ENCODE measurements around the gene DHRSX. TPM values are rescaled to one million over a fixed set of nuclear protein-coding genes. Genes with fewer than 3 reads are reported as not detected.

Gene DHRSX
- total RNA-seq, 3 donors from 2014 or later: 24.3 to 39.0 (median 29.2) TPM

GRCh38 chrX:2439613-2440012 is 61.2 kb downstream of the DHRSX start:
- H3K27me3 ChIP-seq: no peaks in the 10 kb centered on the region
- H3K27ac ChIP-seq: no peak overlapping the region
- intact Hi-C loops (cut with DNase I; ENCODE audit: low total_unique reads): no loop called here
- H3K4me3 ChIP-seq: no peak overlapping the region
- no peak for DNase-seq (ENCODE audit: low spot score in 2 of 2)
- TF ChIP-seq POLR2AphosphoS5 (IDR thresholded peaks at IDR 0.05): no peak
- TF ChIP-seq CTCF (IDR thresholded peaks at IDR 0.05): no peak
- TF ChIP-seq POLR2A (IDR thresholded peaks at IDR 0.05): no peak
- peaks cover 0 to 8% of the 10 kb centered on the region in 2 donors for H3K9me3 ChIP-seq
- no peaks in the 10 kb centered on the region for H3K36me3 ChIP-seq
- no peaks in the 10 kb centered on the region for H3K4me1 ChIP-seq

- Histone ChIP-seq H3K27ac (no peak overlapping the region), H3K27me3 (no peaks in the 10 kb centered on the region), H3K36me3 (no peaks in the 10 kb centered on the region), H3K9me3 (peaks cover 0 to 8% of the 10 kb centered on the region in 2 donors), H3K4me1 (no peaks in the 10 kb centered on the region), H3K4me3 (no peak overlapping the region)
- no peak for TF ChIP-seq CTCF (IDR thresholded peaks at IDR 0.05)
- TF ChIP-seq POLR2AphosphoS5 (IDR thresholded peaks at IDR 0.05): no peak
- no peak for TF ChIP-seq POLR2A (IDR thresholded peaks at IDR 0.05)
- DNase-seq (ENCODE audit: low spot score in 2 of 2): no peak
- intact Hi-C loops (cut with DNase I; ENCODE audit: low total_unique reads): no loop called here
These were observed 65.3 kb downstream of the DHRSX start for GRCh38 chrX:2435465-2435864.

GRCh38 chrX:2434270-2435163 is 66.3 kb downstream of the DHRSX start:
- no peak for DNase-seq (ENCODE audit: low spot score in 2 of 2)
- TF ChIP-seq CTCF (IDR thresholded peaks at IDR 0.05) (no peak), POLR2A (IDR thresholded peaks at IDR 0.05) (no peak), POLR2AphosphoS5 (IDR thresholded peaks at IDR 0.05) (no peak)
- no peak overlapping the region for H3K4me3 ChIP-seq
- H3K27ac ChIP-seq: no peak overlapping the region
- peaks cover 0 to 2% of the 10 kb centered on the region in 2 donors for H3K9me3 ChIP-seq
- intact Hi-C loops (cut with DNase I; ENCODE audit: low total_unique reads): no loop called here
- H3K4me1 ChIP-seq: no peaks in the 10 kb centered on the region
- no peaks in the 10 kb centered on the region for H3K27me3 ChIP-seq
- H3K36me3 ChIP-seq: no peaks in the 10 kb centered on the region

- H3K4me1 ChIP-seq: no peaks in the 10 kb centered on the region
- no peaks in the 10 kb centered on the region for H3K36me3 ChIP-seq
- intact Hi-C loops (cut with DNase I; ENCODE audit: low total_unique reads): no loop called here
- H3K4me3 ChIP-seq: no peak overlapping the region
- no peaks in the 10 kb centered on the region for H3K9me3 ChIP-seq
- DNase-seq (ENCODE audit: low spot score in 2 of 2): no peak
- H3K27me3 ChIP-seq: no peaks in the 10 kb centered on the region
- no peak overlapping the region for H3K27ac ChIP-seq
- TF ChIP-seq POLR2A (IDR thresholded peaks at IDR 0.05) (no peak), CTCF (IDR thresholded peaks at IDR 0.05) (no peak), POLR2AphosphoS5 (IDR thresholded peaks at IDR 0.05) (no peak)
These were observed 68.4 kb downstream of the DHRSX start for GRCh38 chrX:2432298-2432863.

GRCh38 chrX:2430265-2430825 is 70.4 kb downstream of the DHRSX start:
- Histone ChIP-seq H3K4me3 (no peak overlapping the region), H3K27ac (no peak overlapping the region), H3K4me1 (no peaks in the 10 kb centered on the region), H3K36me3 (no peaks in the 10 kb centered on the region), H3K27me3 (no peaks in the 10 kb centered on the region), H3K9me3 (peaks cover 0 to 5% of the 10 kb centered on the region in 2 donors)
- DNase-seq (ENCODE audit: low spot score in 2 of 2): no peak
- no peak for TF ChIP-seq CTCF (IDR thresholded peaks at IDR 0.05)
- TF ChIP-seq POLR2AphosphoS5 (IDR thresholded peaks at IDR 0.05): no peak
- TF ChIP-seq POLR2A (IDR thresholded peaks at IDR 0.05): no peak
- intact Hi-C loops (cut with DNase I; ENCODE audit: low total_unique reads): no loop called here

Measured in breast epithelium (tissue), 4 donors.